ENCODE measurements around the gene SYMPK.
A peak's percentile ranks its signal among the peaks of the same experiment; 100 is the strongest.

Gene SYMPK

GRCh38 chr19:45866400-45867176 is 3.6 kb upstream of the SYMPK start:
- DNase-seq = no peak

GRCh38 chr19:45865269-45865948 is 2.5 kb upstream of the SYMPK start:
- DNase-seq = no peak

GRCh38 chr19:45864629-45865082 is 1.7 kb upstream of the SYMPK start:
- DNase-seq = no peak

GRCh38 chr19:45863840-45864628 is 1.1 kb upstream of the SYMPK start, which contains the start of gene FOXA3:
TSS of gene FOXA3 (plus strand) at chr19:45864326. CDS start at chr19:45864457, 131 bp downstream.
- DNase-seq = peak; percentile 18

GRCh38 chr19:45863335-45863839 is 440 bp upstream of the SYMPK start:
- DNase-seq = no peak

- no peak for DNase-seq
Measured at GRCh38 chr19:45862271-45862563, 730 bp downstream of the SYMPK start.

- DNase-seq = no peak
Measured at GRCh38 chr19:45860359-45861259, 2.3 kb downstream of the SYMPK start.

GRCh38 chr19:45854167-45854778 is 8.7 kb downstream of the SYMPK start:
- DNase-seq = no peak

GRCh38 chr19:45852983-45853382 is 10.0 kb downstream of the SYMPK start:
- no peak for DNase-seq

- no peak for DNase-seq
Measured at GRCh38 chr19:45852145-45852750, 10.7 kb downstream of the SYMPK start.

GRCh38 chr19:45848922-45849321 is 14.0 kb downstream of the SYMPK start:
- DNase-seq = no peak

- no peak for DNase-seq
Measured at GRCh38 chr19:45847663-45848062, 15.3 kb downstream of the SYMPK start.

GRCh38 chr19:45842198-45842597 is 20.7 kb downstream of the SYMPK start:
- DNase-seq = no peak

- DNase-seq = no peak
Measured at GRCh38 chr19:45834970-45835369, 28.0 kb downstream of the SYMPK start.

GRCh38 chr19:45828945-45829344 is 34.0 kb downstream of the SYMPK start:
- no peak for DNase-seq

GRCh38 chr19:45828523-45828922 is 34.4 kb downstream of the SYMPK start:
- no peak for DNase-seq

GRCh38 chr19:45827459-45828093 is 35.4 kb downstream of the SYMPK start:
- no peak for DNase-seq

- DNase-seq = no peak
Measured at GRCh38 chr19:45826934-45827333, 36.0 kb downstream of the SYMPK start.

GRCh38 chr19:45825917-45826893 is 36.7 kb downstream of the SYMPK start:
- no peak for DNase-seq

- DNase-seq = no peak
Measured at GRCh38 chr19:45825263-45825605, 37.7 kb downstream of the SYMPK start.

Measured in NCI-H526 treated with DMSO at 0.1 percent for 48 hours (cell line).